ENCODE data around the gene ERBB4. TPM values are rescaled to one million over a fixed set of nuclear protein-coding genes. Genes with fewer than 3 reads are reported as not detected.

Gene ERBB4
- total and polyA plus RNA-seq, 7 donors = under 0.01 to 0.33 (median 0.08) TPM; not detected in 1

GRCh38 chr2:211329421-211329820 is 1209.2 kb downstream of the ERBB4 start:
- no peaks in the 10 kb centered on the region for H3K4me1 ChIP-seq
- no peak overlapping the region for H3K4me3 ChIP-seq
- 89 to 93% methylated on average over 4 of the region's 4 CpGs for WGBS, 2 donors
- H3K9me3 ChIP-seq = no peaks in the 10 kb centered on the region
- no peak for DNase-seq
- intact Hi-C loops (cut with DNase I) = no loop called here
- no peaks in the 10 kb centered on the region for H3K27me3 ChIP-seq
- TF ChIP-seq EP300 (IDR thresholded peaks at IDR 0.05) (no peak), POLR2A (IDR thresholded peaks at IDR 0.05) (no peak), POLR2AphosphoS5 (IDR thresholded peaks at IDR 0.05) (no peak), CTCF (IDR thresholded peaks at IDR 0.05) (no peak)
- no peak overlapping the region for H3K27ac ChIP-seq
- no peaks in the 10 kb centered on the region for H3K36me3 ChIP-seq

- no peak for TF ChIP-seq POLR2A (IDR thresholded peaks at IDR 0.05)
- no peak for TF ChIP-seq POLR2AphosphoS5 (IDR thresholded peaks at IDR 0.05)
- no peak for TF ChIP-seq CTCF (IDR thresholded peaks at IDR 0.05)
- TF ChIP-seq EP300 (IDR thresholded peaks at IDR 0.05) = no peak
- no peaks in the 10 kb centered on the region for H3K36me3 ChIP-seq
- H3K4me3 ChIP-seq = no peak overlapping the region
- no peak overlapping the region for H3K27ac ChIP-seq
- no peak for DNase-seq
- intact Hi-C loops (cut with DNase I) = no loop called here
- no peaks in the 10 kb centered on the region for H3K27me3 ChIP-seq
- 67 to 91% methylated on average over 2 of the region's 2 CpGs for WGBS, 2 donors
- no peaks in the 10 kb centered on the region for H3K4me1 ChIP-seq
- no peaks in the 10 kb centered on the region for H3K9me3 ChIP-seq
Observed at GRCh38 chr2:211328126-211328525, 1210.5 kb downstream of the ERBB4 start.

Small RNA genes lying within 50 kb of the gene (small RNA-seq; reads per million reads assigned to genes)
- gene MIR548F2 (0 reads per million in 3 donors), gene RNA5SP119 (0 to 0.07 (median 0) reads per million in 3 donors)
